ENCODE data around the gene GLS.
A peak's percentile ranks its signal among the peaks of the same experiment; 100 is the strongest.

Gene GLS

GRCh38 chr2:190885844-190886243, 5.2 kb downstream of the GLS start:
- peak; percentile 43 for DNase-seq (ENCODE audit: low spot score)

- peak; percentile 77 for DNase-seq (ENCODE audit: low spot score)
Observed at GRCh38 chr2:190887089-190887488, 6.5 kb downstream of the GLS start.

- peak; percentile 39 for DNase-seq (ENCODE audit: low spot score)
Observed at GRCh38 chr2:190888449-190888848, 7.8 kb downstream of the GLS start.

GRCh38 chr2:190889175-190889943, 8.7 kb downstream of the GLS start:
- peak; percentile 53 for DNase-seq (ENCODE audit: low spot score)

GRCh38 chr2:190891372-190891771, 10.8 kb downstream of the GLS start:
- no peak for DNase-seq (ENCODE audit: low spot score)

- DNase-seq (ENCODE audit: low spot score): no peak
Observed at GRCh38 chr2:190891889-190892288, 11.3 kb downstream of the GLS start.

GRCh38 chr2:190893157-190893556, 12.5 kb downstream of the GLS start:
- DNase-seq (ENCODE audit: low spot score): no peak

- no peak for DNase-seq (ENCODE audit: low spot score)
Observed at GRCh38 chr2:190896477-190896876, 15.9 kb downstream of the GLS start.

- DNase-seq (ENCODE audit: low spot score): no peak
Observed at GRCh38 chr2:190903693-190904450, 23.3 kb downstream of the GLS start.

- DNase-seq (ENCODE audit: low spot score): no peak
Observed at GRCh38 chr2:190904640-190905261, 24.1 kb downstream of the GLS start.

GRCh38 chr2:190908532-190908931, 27.9 kb downstream of the GLS start:
- DNase-seq (ENCODE audit: low spot score): no peak

GRCh38 chr2:190909680-190910079, 29.1 kb downstream of the GLS start:
- peak; percentile 64 for DNase-seq (ENCODE audit: low spot score)

GRCh38 chr2:190910341-190911136, 29.9 kb downstream of the GLS start:
- no peak for DNase-seq (ENCODE audit: low spot score)

- DNase-seq (ENCODE audit: low spot score): peak; percentile 78
Observed at GRCh38 chr2:190911813-190912212, 31.2 kb downstream of the GLS start.

- DNase-seq (ENCODE audit: low spot score): no peak
Observed at GRCh38 chr2:190912726-190913125, 32.1 kb downstream of the GLS start.

- no peak for DNase-seq (ENCODE audit: low spot score)
Observed at GRCh38 chr2:190913725-190914124, 33.1 kb downstream of the GLS start.

- DNase-seq (ENCODE audit: low spot score): no peak
Observed at GRCh38 chr2:190916829-190917228, 36.2 kb downstream of the GLS start.

- no peak for DNase-seq (ENCODE audit: low spot score)
Observed at GRCh38 chr2:190920085-190920484, 39.5 kb downstream of the GLS start.

- DNase-seq (ENCODE audit: low spot score): no peak
Observed at GRCh38 chr2:190922376-190922775, 41.8 kb downstream of the GLS start.

- peak; percentile 74 for DNase-seq (ENCODE audit: low spot score)
Observed at GRCh38 chr2:190927301-190927700, 46.7 kb downstream of the GLS start.

- peak; percentile 85 for DNase-seq (ENCODE audit: low spot score)
Observed at GRCh38 chr2:190929919-190930318, 49.3 kb downstream of the GLS start.

GRCh38 chr2:190930411-190930810, 49.8 kb downstream of the GLS start:
- no peak for DNase-seq (ENCODE audit: low spot score)

All from kidney tubule cell (primary cell).